ENCODE results near the gene SDK1. TPM values are rescaled to one million over a fixed set of nuclear protein-coding genes. Genes with fewer than 3 reads are reported as not detected.

The SDK1 gene
- total and polyA plus RNA-seq, 12 donors = 1.0 to 5.3 (median 3.2) TPM

- intact Hi-C loops (cut with DNase I) = no loop called here
- Histone ChIP-seq H3K9me3 (no peaks in the 10 kb centered on the region), H3K4me1 (peaks cover 0 to 6% (median 0%) of the 10 kb centered on the region in 9 donors), H3K27ac (no peak overlapping the region), H3K27me3 (peaks cover 0 to 18% (median 9%) of the 10 kb centered on the region in 7 donors), H3K36me3 (no peaks in the 10 kb centered on the region), H3K4me3 (no peak overlapping the region)
- WGBS, 2 donors = 88 to 89% methylated on average over 28 of the region's 28 CpGs
- TF ChIP-seq CTCF (IDR thresholded peaks at IDR 0.05) = no peak
- no peak for DNase-seq
- ATAC-seq = no peak
Observed at GRCh38 chr7:4147926-4148620, 847.0 kb downstream of the SDK1 start.

GRCh38 chr7:4149236-4149635 is 848.2 kb downstream of the SDK1 start:
- ATAC-seq = no peak
- Histone ChIP-seq H3K9me3 (no peaks in the 10 kb centered on the region), H3K36me3 (no peaks in the 10 kb centered on the region), H3K4me3 (no peak overlapping the region), H3K27me3 (peaks cover 0 to 9% (median 8%) of the 10 kb centered on the region in 7 donors), H3K4me1 (peaks cover 0 to 6% (median 0%) of the 10 kb centered on the region in 9 donors), H3K27ac (no peak overlapping the region)
- no peak for DNase-seq
- 82 to 85% methylated on average over 18 of the region's 18 CpGs for WGBS, 2 donors
- TF ChIP-seq CTCF (IDR thresholded peaks at IDR 0.05) = no peak
- intact Hi-C loops (cut with DNase I) = no loop called here

- no peak for DNase-seq
- no peak overlapping the region for H3K4me3 ChIP-seq
- no peak overlapping the region for H3K27ac ChIP-seq
- H3K36me3 ChIP-seq = no peaks in the 10 kb centered on the region
- no peak for ATAC-seq
- H3K27me3 ChIP-seq = peaks cover 0 to 9% (median 4%) of the 10 kb centered on the region in 7 donors
- 88 to 89% methylated on average over 11 of the region's 11 CpGs for WGBS, 2 donors
- no peak for TF ChIP-seq CTCF (IDR thresholded peaks at IDR 0.05)
- H3K4me1 ChIP-seq = peaks cover 0 to 6% (median 0%) of the 10 kb centered on the region in 9 donors
- intact Hi-C loops (cut with DNase I) = no loop called here
- no peaks in the 10 kb centered on the region for H3K9me3 ChIP-seq
Observed at GRCh38 chr7:4149645-4150044, 848.6 kb downstream of the SDK1 start.

GRCh38 chr7:4150731-4151130 is 849.7 kb downstream of the SDK1 start:
- ATAC-seq (no peak), DNase-seq (no peak)
- no peak overlapping the region for H3K4me3 ChIP-seq
- H3K4me1 ChIP-seq = no peaks in the 10 kb centered on the region
- H3K27me3 ChIP-seq = peaks cover 0 to under 1% (median 0%) of the 10 kb centered on the region in 7 donors
- H3K9me3 ChIP-seq = no peaks in the 10 kb centered on the region
- 89 to 95% methylated on average over 9 of the region's 9 CpGs for WGBS, 2 donors
- intact Hi-C loops (cut with DNase I) = no loop called here
- H3K36me3 ChIP-seq = no peaks in the 10 kb centered on the region
- TF ChIP-seq CTCF (IDR thresholded peaks at IDR 0.05) = no peak
- H3K27ac ChIP-seq = no peak overlapping the region

Measured in heart right ventricle (tissue), 16 donors.